ENCODE data around the gene VTI1A.

The VTI1A gene

DNA sequence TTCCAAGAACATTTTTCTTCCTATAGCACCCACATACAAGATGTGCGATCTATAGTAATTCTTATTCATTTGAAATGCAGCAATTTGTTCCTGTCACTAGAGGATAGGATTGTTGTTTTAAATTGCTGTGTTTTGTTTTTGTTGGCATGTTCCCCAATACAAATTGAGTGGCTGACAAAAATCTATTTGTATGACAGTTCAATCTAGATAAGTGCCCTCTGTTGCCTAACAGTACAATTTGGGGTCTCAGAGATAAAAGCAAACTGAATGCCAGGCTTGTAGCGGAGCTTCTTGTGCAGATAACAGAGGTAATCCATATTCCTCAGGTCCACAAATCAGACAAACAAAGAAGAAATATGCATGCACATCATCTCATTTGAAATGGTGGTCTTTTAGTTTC lies 68.8 kb downstream of the VTI1A start:
- CTCF ChIA-PET, result no interaction called here
- no peaks in the 10 kb centered on the region for H3K36me3 ChIP-seq (ENCODE audit: control insufficient read depth in 2 of 2, insufficient read depth in 1 of 2, low read length in 2 of 2)
- POLR2A ChIA-PET, result no interaction called here
- H3K4me1 ChIP-seq (ENCODE audit: control insufficient read depth, insufficient read depth, low read length), result peaks cover 19% of the 10 kb centered on the region
- no peak for TF ChIP-seq ZSCAN23 (tag by site-specific recombination; IDR thresholded peaks at IDR 0.05)
- TF ChIP-seq ZNF248 (tag by site-specific recombination; IDR thresholded peaks at IDR 0.05), result no peak
- TF ChIP-seq MZF1 (tag by site-specific recombination; IDR thresholded peaks at IDR 0.05; ENCODE audit: borderline replicate concordance), result no peak
- no peak for TF ChIP-seq ZNF658 (tag by site-specific recombination; IDR thresholded peaks at IDR 0.05)
- TF ChIP-seq, protein P1, sequence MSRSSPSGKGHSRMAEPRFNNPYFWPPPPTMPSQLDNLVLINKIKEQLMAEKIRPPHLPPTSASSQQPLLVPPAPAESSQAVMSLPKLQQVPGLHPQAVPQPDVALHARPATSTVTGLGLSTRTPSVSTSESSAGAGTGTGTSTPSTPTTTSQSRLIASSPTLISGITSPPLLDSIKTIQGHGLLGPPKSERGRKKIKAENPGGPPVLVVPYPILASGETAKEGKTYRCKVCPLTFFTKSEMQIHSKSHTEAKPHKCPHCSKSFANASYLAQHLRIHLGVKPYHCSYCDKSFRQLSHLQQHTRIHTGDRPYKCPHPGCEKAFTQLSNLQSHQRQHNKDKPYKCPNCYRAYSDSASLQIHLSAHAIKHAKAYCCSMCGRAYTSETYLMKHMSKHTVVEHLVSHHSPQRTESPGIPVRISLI (tag by site-specific recombination; IDR thresholded peaks at IDR 0.05), result no peak
- no peak for TF ChIP-seq ZNF600 (tag by site-specific recombination; IDR thresholded peaks at IDR 0.05)
- no peak for TF ChIP-seq ZNF513 (tag by site-specific recombination; IDR thresholded peaks at IDR 0.05)
- no peak for TF ChIP-seq ZSCAN16 (tag by site-specific recombination; IDR thresholded peaks at IDR 0.05)
- TF ChIP-seq ELK4 (IDR thresholded peaks at IDR 0.05; ENCODE audit: borderline replicate concordance, low read depth, low read length), result no peak
- no peak for TF ChIP-seq ZNF394 (tag by site-specific recombination; IDR thresholded peaks at IDR 0.05; ENCODE audit: borderline replicate concordance)
- TF ChIP-seq, protein P2, sequence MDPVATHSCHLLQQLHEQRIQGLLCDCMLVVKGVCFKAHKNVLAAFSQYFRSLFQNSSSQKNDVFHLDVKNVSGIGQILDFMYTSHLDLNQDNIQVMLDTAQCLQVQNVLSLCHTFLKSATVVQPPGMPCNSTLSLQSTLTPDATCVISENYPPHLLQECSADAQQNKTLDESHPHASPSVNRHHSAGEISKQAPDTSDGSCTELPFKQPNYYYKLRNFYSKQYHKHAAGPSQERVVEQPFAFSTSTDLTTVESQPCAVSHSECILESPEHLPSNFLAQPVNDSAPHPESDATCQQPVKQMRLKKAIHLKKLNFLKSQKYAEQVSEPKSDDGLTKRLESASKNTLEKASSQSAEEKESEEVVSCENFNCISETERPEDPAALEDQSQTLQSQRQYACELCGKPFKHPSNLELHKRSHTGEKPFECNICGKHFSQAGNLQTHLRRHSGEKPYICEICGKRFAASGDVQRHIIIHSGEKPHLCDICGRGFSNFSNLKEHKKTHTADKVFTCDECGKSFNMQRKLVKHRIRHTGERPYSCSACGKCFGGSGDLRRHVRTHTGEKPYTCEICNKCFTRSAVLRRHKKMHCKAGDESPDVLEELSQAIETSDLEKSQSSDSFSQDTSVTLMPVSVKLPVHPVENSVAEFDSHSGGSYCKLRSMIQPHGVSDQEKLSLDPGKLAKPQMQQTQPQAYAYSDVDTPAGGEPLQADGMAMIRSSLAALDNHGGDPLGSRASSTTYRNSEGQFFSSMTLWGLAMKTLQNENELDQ (tag by site-specific recombination; IDR thresholded peaks at IDR 0.05; ENCODE audit: low read depth), result no peak
- no peak for TF ChIP-seq MEIS1 (CRISPR knock-in tag; IDR thresholded peaks at IDR 0.05; ENCODE audit: borderline replicate concordance)
- TF ChIP-seq ZNF555 (tag by site-specific recombination; conservative IDR thresholded peaks at IDR 0.05), result no peak
- TF ChIP-seq ZNF2 (tag by site-specific recombination; IDR thresholded peaks at IDR 0.05), result no peak
- TF ChIP-seq, protein P3, sequence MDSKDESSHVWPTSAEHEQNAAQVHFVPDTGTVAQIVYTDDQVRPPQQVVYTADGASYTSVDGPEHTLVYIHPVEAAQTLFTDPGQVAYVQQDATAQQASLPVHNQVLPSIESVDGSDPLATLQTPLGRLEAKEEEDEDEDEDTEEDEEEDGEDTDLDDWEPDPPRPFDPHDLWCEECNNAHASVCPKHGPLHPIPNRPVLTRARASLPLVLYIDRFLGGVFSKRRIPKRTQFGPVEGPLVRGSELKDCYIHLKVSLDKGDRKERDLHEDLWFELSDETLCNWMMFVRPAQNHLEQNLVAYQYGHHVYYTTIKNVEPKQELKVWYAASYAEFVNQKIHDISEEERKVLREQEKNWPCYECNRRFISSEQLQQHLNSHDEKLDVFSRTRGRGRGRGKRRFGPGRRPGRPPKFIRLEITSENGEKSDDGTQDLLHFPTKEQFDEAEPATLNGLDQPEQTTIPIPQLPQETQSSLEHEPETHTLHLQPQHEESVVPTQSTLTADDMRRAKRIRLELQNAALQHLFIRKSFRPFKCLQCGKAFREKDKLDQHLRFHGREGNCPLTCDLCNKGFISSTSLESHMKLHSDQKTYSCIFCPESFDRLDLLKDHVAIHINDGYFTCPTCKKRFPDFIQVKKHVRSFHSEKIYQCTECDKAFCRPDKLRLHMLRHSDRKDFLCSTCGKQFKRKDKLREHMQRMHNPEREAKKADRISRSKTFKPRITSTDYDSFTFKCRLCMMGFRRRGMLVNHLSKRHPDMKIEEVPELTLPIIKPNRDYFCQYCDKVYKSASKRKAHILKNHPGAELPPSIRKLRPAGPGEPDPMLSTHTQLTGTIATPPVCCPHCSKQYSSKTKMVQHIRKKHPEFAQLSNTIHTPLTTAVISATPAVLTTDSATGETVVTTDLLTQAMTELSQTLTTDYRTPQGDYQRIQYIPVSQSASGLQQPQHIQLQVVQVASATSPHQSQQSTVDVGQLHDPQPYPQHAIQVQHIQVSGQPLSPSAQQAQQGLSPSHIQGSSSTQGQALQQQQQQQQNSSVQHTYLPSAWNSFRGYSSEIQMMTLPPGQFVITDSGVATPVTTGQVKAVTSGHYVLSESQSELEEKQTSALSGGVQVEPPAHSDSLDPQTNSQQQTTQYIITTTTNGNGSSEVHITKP (tag by site-specific recombination; IDR thresholded peaks at IDR 0.05), result no peak
- TF ChIP-seq, protein P4, sequence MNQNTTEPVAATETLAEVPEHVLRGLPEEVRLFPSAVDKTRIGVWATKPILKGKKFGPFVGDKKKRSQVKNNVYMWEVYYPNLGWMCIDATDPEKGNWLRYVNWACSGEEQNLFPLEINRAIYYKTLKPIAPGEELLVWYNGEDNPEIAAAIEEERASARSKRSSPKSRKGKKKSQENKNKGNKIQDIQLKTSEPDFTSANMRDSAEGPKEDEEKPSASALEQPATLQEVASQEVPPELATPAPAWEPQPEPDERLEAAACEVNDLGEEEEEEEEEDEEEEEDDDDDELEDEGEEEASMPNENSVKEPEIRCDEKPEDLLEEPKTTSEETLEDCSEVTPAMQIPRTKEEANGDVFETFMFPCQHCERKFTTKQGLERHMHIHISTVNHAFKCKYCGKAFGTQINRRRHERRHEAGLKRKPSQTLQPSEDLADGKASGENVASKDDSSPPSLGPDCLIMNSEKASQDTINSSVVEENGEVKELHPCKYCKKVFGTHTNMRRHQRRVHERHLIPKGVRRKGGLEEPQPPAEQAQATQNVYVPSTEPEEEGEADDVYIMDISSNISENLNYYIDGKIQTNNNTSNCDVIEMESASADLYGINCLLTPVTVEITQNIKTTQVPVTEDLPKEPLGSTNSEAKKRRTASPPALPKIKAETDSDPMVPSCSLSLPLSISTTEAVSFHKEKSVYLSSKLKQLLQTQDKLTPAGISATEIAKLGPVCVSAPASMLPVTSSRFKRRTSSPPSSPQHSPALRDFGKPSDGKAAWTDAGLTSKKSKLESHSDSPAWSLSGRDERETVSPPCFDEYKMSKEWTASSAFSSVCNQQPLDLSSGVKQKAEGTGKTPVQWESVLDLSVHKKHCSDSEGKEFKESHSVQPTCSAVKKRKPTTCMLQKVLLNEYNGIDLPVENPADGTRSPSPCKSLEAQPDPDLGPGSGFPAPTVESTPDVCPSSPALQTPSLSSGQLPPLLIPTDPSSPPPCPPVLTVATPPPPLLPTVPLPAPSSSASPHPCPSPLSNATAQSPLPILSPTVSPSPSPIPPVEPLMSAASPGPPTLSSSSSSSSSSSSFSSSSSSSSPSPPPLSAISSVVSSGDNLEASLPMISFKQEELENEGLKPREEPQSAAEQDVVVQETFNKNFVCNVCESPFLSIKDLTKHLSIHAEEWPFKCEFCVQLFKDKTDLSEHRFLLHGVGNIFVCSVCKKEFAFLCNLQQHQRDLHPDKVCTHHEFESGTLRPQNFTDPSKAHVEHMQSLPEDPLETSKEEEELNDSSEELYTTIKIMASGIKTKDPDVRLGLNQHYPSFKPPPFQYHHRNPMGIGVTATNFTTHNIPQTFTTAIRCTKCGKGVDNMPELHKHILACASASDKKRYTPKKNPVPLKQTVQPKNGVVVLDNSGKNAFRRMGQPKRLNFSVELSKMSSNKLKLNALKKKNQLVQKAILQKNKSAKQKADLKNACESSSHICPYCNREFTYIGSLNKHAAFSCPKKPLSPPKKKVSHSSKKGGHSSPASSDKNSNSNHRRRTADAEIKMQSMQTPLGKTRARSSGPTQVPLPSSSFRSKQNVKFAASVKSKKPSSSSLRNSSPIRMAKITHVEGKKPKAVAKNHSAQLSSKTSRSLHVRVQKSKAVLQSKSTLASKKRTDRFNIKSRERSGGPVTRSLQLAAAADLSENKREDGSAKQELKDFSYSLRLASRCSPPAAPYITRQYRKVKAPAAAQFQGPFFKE (tag by site-specific recombination; IDR thresholded peaks at IDR 0.05; ENCODE audit: borderline replicate concordance), result no peak
- H3K4me3 ChIP-seq (ENCODE audit: low read depth, low read length), result no peak overlapping the region
- H3K27ac ChIP-seq (ENCODE audit: extremely low read depth, low read depth, low read length), result no peak overlapping the region
- no peaks in the 10 kb centered on the region for H3K9me3 ChIP-seq (ENCODE audit: control insufficient read depth, insufficient read depth, low read depth, low read length)
